Measurements from ENCODE around the gene MUC4.
"Not testable (repeated sequence)": the region's sequence is repeated elsewhere in the genome, so short reads cannot be mapped to it uniquely, and the experiment has no call there.

The MUC4 gene

GRCh38 chr3:195714380-195715011 lies 97.2 kb downstream of the MUC4 start:
- DNase-seq, result no peak

GRCh38 chr3:195713150-195713549 lies 98.6 kb downstream of the MUC4 start:
- not testable (repeated sequence) for DNase-seq

GRCh38 chr3:195712535-195712910 lies 99.2 kb downstream of the MUC4 start:
- not testable (repeated sequence) for DNase-seq

GRCh38 chr3:195711813-195712534 lies 99.8 kb downstream of the MUC4 start:
- no peak for DNase-seq

- not testable (repeated sequence) for DNase-seq
These were observed 100.5 kb downstream of the MUC4 start for GRCh38 chr3:195711091-195711812.

- not testable (repeated sequence) for DNase-seq
These were observed 101.4 kb downstream of the MUC4 start for GRCh38 chr3:195710126-195710905.

GRCh38 chr3:195709676-195710085 lies 102.0 kb downstream of the MUC4 start:
- DNase-seq, result no peak

- DNase-seq, result no peak
These were observed 102.9 kb downstream of the MUC4 start for GRCh38 chr3:195708626-195709481.

GRCh38 chr3:195708061-195708460 lies 103.7 kb downstream of the MUC4 start:
- no peak for DNase-seq

GRCh38 chr3:195705081-195705991 lies 106.4 kb downstream of the MUC4 start:
- DNase-seq, result no peak

GRCh38 chr3:195704433-195704999 lies 107.2 kb downstream of the MUC4 start:
- DNase-seq, result no peak

GRCh38 chr3:195703776-195704175 lies 108.0 kb downstream of the MUC4 start:
- DNase-seq, result no peak

- DNase-seq, result no peak
These were observed 110.5 kb downstream of the MUC4 start for GRCh38 chr3:195701042-195701915.

GRCh38 chr3:195700319-195700718 lies 111.4 kb downstream of the MUC4 start:
- DNase-seq, result no peak

GRCh38 chr3:195699860-195700259 lies 111.9 kb downstream of the MUC4 start:
- no peak for DNase-seq

- DNase-seq, result no peak
These were observed 112.3 kb downstream of the MUC4 start for GRCh38 chr3:195699388-195699771.

GRCh38 chr3:195698647-195699387 lies 112.9 kb downstream of the MUC4 start:
- DNase-seq, result no peak

GRCh38 chr3:195698325-195698646 lies 113.4 kb downstream of the MUC4 start:
- no peak for DNase-seq

Data from NCI-H1105 treated with DMSO at 0.1 percent for 48 hours (cell line).